H1 (cell line): ENCODE results near the gene SLFN14.

Experiments
- CBX5 ChIP-seq: fragments of 300-800, 300-1000 bp; sonication (generic); IDR thresholded peaks from 2 replicates; pipeline ENCODE4 v1.7.1; 2016; ENCODE audit warnings: antibody characterized with exemption, low read length, low read depth
- EZH2 ChIP-seq: fragments of 200-600 bp; sonication (generic); IDR thresholded peaks from 2 replicates; pipeline ENCODE4 v1.7.1; 2012; ENCODE audit warnings: low read depth, mild to moderate bottlenecking, moderate library complexity, low read length, inconsistent platforms; ENCODE audit not compliant: severe bottlenecking
- POLR2A ChIP-seq, 2 experiments: IDR thresholded peaks; 1 replicate in 1 of 2; 2 replicates in 1 of 2; pipeline ENCODE4 v1.6.1; 2011; ENCODE audit warnings: low read depth in 2 of 2, low read length in 2 of 2, mild to moderate bottlenecking in 2 of 2; ENCODE audit errors: control extremely low read depth in 1 of 2
- POLR2AphosphoS5 ChIP-seq: IDR thresholded peaks from 2 replicates; pipeline ENCODE4 v1.6.1; 2011; ENCODE audit warnings: low read depth, low read length
- SIN3A ChIP-seq, 2 experiments: IDR thresholded peaks in 1 of 2; conservative IDR thresholded peaks in 1 of 2; 2 replicates each; pipeline ENCODE4 v1.6.1; 2011 to 2012; ENCODE audit warnings: low read length in 2 of 2, improper control_type of control experiment in 1 of 2, low read depth in 1 of 2, mild to moderate bottlenecking in 1 of 2
- SP1 ChIP-seq: IDR thresholded peaks from 2 replicates; pipeline ENCODE4 v1.6.1; 2011; ENCODE audit warnings: low read depth, low read length
- TF ChIP-seq, protein P1 (sequence below), 3 experiments: IDR thresholded peaks; 1 replicate in 2 of 3; 2 replicates in 1 of 3; pipeline versions ENCODE4 v1.5.1 to v1.6.1; 2011; ENCODE audit warnings: low read length in 3 of 3, mild to moderate bottlenecking in 3 of 3, inconsistent platforms in 2 of 3, low read depth in 1 of 3, moderate library complexity in 1 of 3; ENCODE audit not compliant: insufficient read depth in 1 of 3; ENCODE audit errors: control extremely low read depth in 1 of 3
- TF ChIP-seq, protein P2 (sequence below): IDR thresholded peaks from 2 replicates; pipeline ENCODE4 v1.6.1; 2011; ENCODE audit warnings: low read length, improper control_type of control experiment

DNA sequence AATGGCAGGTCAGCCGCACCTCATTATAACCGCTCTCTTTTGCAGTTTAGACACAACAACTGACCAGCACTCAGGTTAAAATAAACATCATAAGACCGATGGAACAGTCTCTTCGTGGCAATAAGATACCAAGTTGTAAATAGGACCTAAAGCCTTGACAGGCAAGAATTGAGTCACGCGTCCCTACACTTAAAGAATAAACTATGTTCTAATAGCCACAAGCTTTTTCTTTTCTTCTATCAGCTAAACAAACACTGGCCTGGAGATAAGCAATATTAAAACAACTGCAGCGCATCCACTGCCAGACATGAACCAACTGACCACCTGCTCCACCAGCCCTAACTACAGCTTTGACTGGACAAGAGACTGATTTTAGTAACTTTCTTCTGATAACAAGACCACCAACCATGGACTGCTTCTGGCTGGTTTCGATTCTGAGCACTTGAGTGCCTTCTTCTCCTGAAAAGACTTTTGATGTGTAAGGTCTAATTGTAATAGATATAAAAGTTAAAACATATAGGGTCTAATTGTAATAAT lies 40.6 kb downstream of the SLFN14 start:
- TF ChIP-seq EZH2: no peak
- TF ChIP-seq, protein P1, sequence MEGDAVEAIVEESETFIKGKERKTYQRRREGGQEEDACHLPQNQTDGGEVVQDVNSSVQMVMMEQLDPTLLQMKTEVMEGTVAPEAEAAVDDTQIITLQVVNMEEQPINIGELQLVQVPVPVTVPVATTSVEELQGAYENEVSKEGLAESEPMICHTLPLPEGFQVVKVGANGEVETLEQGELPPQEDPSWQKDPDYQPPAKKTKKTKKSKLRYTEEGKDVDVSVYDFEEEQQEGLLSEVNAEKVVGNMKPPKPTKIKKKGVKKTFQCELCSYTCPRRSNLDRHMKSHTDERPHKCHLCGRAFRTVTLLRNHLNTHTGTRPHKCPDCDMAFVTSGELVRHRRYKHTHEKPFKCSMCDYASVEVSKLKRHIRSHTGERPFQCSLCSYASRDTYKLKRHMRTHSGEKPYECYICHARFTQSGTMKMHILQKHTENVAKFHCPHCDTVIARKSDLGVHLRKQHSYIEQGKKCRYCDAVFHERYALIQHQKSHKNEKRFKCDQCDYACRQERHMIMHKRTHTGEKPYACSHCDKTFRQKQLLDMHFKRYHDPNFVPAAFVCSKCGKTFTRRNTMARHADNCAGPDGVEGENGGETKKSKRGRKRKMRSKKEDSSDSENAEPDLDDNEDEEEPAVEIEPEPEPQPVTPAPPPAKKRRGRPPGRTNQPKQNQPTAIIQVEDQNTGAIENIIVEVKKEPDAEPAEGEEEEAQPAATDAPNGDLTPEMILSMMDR (IDR thresholded peaks at IDR 0.05; ENCODE audit: control extremely low read depth in 1 of 3, insufficient read depth in 1 of 3, low read depth in 1 of 3, low read length in 3 of 3): no peak
- TF ChIP-seq, protein P2, sequence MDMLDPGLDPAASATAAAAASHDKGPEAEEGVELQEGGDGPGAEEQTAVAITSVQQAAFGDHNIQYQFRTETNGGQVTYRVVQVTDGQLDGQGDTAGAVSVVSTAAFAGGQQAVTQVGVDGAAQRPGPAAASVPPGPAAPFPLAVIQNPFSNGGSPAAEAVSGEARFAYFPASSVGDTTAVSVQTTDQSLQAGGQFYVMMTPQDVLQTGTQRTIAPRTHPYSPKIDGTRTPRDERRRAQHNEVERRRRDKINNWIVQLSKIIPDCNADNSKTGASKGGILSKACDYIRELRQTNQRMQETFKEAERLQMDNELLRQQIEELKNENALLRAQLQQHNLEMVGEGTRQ: no peak
- TF ChIP-seq POLR2A (IDR thresholded peaks at IDR 0.05; ENCODE audit: control extremely low read depth in 1 of 2, low read depth in 2 of 2, low read length in 2 of 2): no peak
- no peak for TF ChIP-seq CBX5
- no peak for TF ChIP-seq POLR2AphosphoS5
- no peak for TF ChIP-seq SIN3A (conservative IDR thresholded peaks at IDR 0.05 in 1 of 2, IDR thresholded peaks at IDR 0.05 in 1 of 2; ENCODE audit: low read depth in 1 of 2, low read length in 2 of 2)
- TF ChIP-seq SP1: no peak
